GM21447 (cell line): ENCODE measurements around the gene STX1B.
"Not testable (repeated sequence)": the region's sequence is repeated elsewhere in the genome, so short reads cannot be mapped to it uniquely, and the experiment has no call there.

Source experiments
- ATAC-seq: cut with Tn5 transposase; IDR thresholded peaks from one replicate; pipeline ENCODE4 v1.9.1; 2021; ENCODE audit not compliant: unreplicated experiment

STX1B gene

DNA sequence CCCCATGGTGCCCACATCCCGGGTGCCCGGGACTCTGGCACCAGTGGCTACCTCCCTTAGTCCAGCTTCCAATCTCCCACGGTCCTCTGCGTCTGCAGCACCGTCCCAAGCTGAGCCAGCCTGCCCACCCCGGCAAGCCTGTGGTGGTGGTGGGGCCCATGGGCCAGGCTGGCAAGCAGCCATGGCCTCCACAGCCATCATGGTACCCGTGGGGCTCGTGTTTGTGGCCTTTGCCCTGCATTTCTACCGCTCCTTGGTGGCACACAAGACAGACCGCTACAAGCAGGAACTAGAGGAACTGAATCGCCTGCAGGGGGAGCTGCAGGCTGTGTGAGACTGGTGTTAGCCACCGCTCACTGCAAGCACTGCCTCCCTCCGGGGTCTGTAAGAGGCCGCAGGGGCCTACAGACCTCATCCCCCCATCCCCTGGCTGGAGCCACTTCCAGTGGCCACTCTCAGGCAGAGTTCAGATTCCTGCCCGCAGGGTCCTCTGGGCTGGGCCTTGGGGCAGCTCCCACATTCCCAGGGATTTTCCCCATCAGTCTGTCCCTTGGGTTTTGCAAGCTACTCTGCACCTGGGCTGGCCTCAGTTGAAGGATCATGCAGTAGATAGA, 56.8 kb downstream of the STX1B start:
- ATAC-seq, result no peak

DNA sequence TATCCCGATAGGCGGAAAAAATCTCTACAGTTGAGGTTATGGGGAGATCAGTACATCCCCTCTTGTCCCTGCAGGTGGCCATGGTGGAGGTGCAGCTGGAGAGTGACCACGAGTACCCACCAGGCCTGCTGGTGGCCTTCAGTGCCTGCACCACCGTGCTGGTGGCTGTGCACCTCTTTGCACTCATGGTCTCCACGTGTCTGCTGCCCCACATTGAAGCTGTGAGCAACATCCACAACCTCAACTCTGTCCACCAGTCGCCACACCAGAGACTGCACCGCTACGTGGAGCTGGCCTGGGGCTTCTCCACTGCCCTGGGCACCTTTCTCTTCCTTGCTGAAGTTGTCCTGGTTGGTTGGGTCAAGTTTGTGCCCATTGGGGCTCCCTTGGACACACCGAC, 57.3 kb downstream of the STX1B start:
- ATAC-seq, result no peak

DNA sequence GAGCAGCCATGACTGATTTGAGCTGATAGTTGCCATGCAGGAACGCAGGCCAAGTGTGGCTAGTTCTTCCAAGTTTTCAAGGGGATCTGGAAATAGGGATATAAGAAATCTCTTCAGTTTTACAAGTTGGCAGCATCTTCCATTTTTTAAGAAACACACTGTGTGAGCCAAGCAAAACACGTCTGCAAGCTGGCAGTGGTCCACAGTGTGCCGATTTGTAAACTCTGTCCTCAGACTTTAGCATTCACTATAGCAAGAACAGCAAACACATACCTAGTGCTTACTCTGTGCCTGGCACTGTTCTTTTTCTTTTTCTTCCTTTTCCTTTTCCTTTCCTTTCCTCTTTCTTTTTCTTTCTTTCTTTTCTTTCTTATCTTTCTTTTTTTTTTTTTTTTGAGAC, 58.7 kb downstream of the STX1B start:
- ATAC-seq, result no peak

DNA sequence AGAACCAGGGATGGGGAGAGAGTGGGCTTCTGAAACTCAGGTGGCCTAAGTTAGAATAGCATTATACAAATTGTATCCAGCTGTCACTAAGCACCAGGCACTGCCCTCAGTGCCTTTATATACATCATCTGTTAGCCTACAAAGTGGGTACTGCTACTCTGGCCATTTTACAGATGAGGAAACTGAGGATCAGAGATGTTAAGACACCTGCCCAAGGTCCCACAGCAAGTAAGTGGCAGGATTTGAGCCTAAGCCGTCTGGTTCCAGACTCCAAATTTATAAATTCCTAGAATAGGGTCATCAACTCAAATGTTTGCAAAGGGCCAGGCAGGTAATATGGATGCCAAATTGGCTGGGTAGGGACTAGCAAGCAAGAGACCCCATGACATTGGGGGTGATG, 59.2 kb downstream of the STX1B start:
- ATAC-seq, result no peak

DNA sequence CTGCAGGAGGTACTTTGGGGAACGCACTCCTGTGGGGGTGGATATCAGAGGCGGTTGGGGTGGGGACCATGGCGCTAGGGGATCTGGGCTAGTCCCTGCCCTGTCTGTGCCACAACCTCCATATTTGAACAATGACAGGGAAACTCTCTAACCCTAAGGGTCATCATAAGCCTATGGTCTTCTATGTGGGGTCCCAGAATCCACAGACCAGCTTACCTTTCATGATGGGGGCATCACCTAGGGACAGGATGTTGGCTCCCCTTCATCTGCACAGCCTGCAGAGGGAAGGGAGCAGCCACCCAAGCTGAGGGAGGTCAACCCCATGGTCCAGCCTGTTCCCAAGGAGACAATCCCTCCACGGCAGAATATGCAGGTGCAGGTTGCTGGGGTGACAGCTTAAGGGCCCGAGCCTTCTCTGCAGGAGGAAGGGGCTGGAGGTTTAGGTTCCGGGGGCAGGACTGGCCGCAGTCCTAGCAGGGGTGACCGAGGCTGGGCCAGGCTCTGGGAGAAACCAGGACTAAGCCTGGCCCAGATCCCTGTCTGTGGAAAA, 59.8 kb downstream of the STX1B start:
- ATAC-seq, result no peak

DNA sequence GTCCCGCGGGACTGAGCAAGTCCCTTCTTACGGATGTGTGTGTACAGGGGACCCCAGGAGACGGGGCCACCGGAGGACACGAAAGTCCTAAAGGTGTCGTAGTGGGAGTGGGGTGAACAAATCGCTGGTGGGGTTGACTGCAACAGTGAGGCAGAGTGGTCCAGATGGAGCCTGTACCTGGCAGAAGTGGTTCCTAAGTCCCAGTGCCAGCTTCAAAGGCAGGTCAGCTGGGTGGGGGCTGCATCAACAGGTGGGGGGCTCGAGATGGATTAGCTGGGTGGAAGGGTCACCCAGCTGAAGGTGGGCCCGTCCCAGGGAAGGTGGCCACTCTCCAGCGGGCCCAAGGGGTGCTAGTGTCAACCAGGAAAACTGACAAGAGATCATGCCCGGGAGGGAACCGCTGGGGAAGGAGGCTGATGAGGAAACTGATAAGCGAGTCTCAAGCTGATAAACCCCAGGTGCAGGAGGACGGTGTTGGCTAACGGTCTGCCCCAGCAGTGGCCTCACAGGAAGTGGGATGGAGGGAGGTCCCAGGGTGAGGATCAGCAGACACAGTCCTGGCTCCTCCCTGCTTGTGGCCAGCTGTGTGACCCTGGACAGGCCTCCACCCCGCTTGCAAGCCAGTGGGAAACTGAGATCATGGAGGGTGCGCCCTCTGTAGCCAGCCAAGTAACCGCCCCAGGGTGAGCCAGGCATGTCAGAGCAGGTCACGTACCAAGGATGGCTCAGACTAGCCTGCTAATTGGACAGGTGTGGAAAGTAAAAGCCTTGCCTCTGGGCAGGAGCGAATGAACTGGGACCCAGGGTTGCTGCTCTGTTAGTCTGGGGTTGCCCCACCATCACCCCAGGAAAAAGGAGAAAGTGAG, 60.6 kb downstream of the STX1B start:
- ATAC-seq, result peak; percentile 53

DNA sequence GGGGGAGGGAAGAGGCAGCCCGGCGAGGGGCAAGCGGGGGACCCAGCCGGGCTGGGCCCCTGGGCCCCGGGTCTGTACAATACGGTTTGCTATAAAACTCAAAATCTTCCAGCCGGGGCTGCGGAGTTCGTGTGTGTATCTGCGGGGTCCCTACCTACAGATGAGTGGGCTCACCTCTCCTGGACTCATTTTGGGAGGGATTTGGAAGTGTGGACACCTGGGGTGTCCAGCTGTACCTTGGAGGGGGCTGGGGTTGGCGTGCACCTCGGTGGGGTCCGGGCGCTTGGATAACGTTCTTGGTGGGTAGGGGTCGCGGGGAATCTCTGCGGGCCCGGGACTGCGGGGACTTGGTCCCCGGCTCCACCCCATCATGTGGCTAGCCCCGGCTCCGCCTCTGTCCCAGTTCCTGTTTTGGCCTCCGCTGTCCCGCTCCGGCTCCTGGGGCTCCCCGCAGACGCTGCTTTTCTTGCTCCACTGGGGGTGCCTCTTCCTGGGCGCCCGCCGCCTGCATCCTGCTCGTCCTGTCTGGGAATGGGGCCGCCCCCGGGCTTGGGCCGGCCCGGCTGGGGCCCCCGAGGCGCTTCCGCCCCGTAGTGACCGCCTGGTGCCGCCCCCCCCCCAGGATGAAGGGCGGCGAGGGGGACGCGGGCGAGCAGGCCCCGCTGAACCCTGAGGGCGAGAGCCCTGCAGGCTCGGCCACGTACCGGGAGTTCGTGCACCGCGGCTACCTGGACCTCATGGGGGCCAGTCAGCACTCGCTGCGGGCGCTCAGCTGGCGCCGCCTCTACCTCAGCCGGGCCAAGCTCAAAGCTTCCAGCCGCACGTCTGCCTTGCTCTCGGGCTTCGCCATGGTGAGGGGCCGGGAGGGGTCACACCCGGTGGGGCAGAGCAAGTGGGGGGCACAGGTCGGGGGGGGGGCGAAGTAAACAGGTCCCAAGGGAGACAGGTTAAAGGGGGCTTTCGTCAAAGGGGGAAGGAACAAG, 61.5 kb downstream of the STX1B start, which contains the start of gene ORAI3:
Gene ORAI3 (plus strand): TSS at position 402 of the 983 bp plus-strand sequence. CDS start 222 bp downstream, at position 624.
- peak; percentile 67 for ATAC-seq

DNA sequence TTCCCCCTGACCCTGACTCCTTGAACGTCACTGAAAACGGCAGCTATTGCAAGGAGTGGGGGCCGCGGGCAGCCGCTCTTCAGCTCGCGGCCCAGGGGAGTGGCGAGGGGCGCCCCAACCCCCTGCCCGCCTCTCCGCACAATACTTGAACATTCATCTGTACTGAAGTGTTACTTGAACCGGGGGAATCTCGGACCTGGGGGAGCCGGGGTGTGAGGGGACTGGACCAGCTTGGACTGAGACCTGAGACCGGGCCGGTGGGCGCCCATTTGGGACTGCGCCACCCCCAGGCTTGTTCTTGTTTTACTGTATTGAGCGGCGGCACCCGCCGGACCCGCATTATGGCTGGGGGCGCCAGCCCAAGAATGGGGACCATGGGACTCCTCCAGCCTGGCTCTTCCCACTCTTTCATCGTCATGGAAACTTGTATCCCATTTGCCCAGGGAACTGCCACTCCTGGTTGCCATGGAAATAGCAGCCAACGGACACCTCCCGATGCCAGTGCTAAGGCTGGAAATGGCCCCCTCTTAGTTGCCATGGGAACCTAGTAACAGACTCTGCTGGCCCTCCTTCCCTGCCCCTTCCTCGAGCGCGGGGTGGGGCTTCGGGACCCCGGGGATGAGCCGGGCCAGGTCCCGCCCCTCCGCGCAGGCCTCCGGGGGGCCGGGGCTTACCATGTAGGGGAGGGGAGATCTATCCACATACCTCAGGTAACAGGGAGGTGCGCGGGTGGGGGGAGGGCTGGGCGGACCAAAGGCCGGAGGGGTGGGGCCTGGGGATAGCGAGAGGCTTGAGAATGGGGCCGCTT, 62.4 kb downstream of the STX1B start:
- peak; percentile 9 for ATAC-seq

DNA sequence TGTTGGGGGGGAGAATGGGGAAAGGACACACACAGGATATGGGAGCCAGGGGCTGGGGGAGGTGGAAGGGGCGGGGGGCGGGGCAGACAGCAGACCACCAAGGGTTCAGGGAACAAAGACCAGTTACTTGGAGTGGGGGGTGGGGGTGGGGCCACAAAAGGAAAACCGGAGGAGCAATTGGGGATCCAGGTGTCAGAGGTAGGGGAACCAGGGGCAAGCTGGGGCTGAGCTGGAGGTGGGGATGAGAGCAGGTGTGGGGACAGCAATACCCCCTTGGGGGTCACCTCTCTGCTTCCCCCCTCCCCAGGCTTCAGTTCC, 62.9 kb downstream of the STX1B start:
- no peak for ATAC-seq

DNA sequence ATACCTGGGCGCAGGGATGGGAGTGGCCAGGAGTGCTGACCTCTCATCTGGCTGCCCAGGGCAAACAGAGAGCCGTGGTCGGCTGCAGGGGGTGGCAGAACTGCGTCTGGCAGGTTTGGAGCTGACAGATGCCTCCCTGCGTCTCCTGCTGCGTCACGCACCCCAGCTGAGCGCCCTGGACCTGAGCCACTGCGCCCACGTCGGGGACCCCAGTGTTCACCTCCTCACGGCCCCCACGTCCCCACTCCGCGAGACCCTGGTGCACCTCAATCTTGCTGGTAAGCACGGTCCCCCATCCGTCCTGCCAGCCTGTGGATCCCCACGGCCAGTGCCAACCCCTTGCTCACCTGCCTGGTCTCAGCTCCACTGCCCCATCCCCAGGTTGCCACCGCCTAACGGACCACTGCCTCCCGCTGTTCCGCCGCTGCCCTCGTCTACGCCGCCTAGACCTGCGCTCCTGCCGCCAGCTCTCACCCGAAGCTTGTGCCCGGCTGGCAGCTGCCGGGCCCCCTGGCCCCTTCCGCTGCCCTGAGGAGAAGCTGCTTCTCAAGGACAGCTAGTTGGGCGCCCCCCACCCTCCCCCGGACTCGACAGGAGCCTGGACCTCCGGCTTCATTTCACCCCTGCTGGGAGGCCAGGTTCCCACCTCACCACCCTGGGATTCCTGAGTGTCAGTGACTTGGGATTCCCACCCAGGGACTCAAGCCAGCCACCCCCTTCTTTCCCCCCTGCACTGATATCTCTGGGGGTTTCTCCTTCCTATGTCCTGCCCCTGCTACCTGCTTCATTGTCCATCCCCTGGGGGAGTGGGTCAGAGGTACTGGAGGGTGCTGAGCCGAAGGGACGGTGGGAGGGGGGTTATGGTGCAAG, 63.5 kb downstream of the STX1B start:
- no peak for ATAC-seq

DNA sequence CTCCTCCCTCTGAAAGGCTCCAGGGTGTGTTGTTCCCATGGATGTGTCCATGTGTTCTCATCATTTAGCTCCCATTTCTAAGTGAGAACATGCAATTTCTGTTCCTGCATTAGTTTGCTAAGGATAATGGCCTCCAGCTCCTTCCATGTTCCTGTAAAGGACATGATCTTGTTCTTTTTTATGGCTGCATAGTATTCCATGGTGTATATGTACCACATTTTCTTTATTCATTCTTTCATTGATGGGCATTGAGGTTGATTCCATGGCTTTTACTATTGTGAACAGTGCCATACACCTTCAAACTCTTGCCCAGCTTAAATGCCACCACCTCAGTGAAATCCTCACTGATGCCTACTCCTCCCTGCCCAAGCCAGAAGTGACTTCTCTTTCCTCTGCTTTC, 66.1 kb downstream of the STX1B start:
- ATAC-seq, result no peak

DNA sequence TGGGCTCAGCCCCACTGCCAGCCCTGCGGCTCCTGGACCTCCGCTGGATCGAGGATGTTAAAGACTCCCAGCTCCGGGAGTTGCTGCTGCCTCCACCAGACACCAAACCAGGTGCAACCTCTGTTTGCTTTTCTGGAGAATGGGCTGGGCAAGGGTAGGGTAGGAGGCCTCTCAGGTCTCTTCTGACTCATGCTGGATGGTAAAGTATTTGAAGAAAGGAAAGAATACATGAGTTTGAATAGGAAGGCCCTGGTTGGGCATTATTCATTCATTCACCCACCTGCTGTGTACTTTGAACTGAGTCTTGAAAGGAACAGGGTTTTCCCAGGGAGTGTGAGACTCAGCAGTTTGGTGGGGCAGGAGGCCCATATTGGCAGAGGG, 68.0 kb downstream of the STX1B start:
- ATAC-seq, result no peak

DNA sequence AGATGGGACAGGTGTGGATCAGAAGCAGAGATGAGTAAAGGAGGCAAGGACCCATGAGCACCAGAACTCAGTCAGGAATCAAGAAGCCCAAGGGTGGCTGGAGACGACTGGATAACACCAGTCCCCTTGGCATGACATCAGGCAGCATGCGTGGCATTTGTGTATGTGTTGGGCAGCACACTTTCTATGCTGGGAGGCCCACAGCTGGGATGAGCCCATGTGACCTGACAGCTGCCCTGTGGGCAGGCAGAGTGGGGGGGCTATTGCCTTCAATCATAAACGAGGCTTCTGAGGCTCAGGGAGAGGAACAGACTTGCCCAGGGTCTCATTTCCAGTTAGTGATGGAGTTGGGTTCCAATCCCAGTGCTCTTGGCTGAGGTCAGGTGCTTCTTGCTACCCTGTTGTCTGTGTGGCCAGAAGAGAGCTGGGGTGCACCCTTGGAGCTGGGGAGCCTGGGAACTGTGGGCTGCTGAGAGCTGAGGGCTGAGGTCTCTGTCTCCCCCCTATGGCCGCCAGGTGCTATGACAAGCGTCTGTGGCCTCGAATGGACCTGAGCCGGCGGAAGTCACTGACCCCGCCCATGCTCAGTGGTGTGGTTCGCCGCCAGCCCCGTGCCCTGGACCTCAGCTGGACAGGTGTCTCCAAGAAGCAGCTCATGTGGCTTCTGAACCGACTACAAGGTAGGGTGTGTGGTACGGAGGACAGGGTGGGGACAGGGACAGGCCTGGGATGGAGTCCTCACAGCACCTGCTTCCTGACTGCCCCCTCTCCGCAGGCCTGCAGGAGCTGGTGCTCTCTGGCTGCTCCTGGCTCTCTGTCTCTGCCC, 68.6 kb downstream of the STX1B start:
- ATAC-seq, result peak; percentile 86

DNA sequence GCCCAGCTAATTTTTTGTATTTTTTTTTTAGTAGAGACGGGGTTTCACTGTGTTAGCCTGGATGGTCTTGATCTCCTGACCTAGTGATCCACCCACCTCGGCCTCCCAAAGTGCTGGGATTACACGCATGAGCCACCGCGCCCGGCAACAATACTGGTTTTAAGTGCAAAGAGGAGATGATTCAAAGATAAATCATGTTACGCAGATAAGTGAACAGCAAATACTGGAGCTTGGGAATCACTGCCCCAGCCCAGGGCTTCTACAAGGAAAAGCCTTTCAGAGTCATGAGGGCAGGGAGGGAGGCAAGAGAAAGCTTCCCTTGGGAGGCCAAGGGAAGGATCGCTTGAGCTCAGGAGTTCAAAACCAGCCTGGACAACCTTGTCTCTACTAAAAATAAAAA, 70.9 kb downstream of the STX1B start:
- ATAC-seq, result not testable (repeated sequence)
